Fibroblast of mammary gland (primary cell): ENCODE data around the gene AFF3.
"Not testable (repeated sequence)": the region's sequence is repeated elsewhere in the genome, so short reads cannot be mapped to it uniquely, and the experiment has no call there.

Experiments used
- DNase-seq: peaks from one replicate; pipeline ENCODE4 v3.0.0-alpha.2; 2010; ENCODE audit warnings: low read depth
- H3K4me3 ChIP-seq: 2 replicates; pipeline ENCODE4 v1.5.1; 2011; ENCODE audit warnings: low read depth, mild to moderate bottlenecking, low read length, moderate library complexity; ENCODE audit not compliant: control insufficient read depth
- TF ChIP-seq, protein P1 (sequence below): conservative IDR thresholded peaks from 2 replicates; pipeline ENCODE4 v1.5.1; 2011; ENCODE audit warnings: low read depth, low read length, inconsistent platforms; ENCODE audit not compliant: control insufficient read depth, insufficient read depth

AFF3 gene

GRCh38 chr2:100176925-100177324 is 34.5 kb upstream of the AFF3 start:
- H3K4me3 ChIP-seq = no peak overlapping the region
- TF ChIP-seq, protein P1, sequence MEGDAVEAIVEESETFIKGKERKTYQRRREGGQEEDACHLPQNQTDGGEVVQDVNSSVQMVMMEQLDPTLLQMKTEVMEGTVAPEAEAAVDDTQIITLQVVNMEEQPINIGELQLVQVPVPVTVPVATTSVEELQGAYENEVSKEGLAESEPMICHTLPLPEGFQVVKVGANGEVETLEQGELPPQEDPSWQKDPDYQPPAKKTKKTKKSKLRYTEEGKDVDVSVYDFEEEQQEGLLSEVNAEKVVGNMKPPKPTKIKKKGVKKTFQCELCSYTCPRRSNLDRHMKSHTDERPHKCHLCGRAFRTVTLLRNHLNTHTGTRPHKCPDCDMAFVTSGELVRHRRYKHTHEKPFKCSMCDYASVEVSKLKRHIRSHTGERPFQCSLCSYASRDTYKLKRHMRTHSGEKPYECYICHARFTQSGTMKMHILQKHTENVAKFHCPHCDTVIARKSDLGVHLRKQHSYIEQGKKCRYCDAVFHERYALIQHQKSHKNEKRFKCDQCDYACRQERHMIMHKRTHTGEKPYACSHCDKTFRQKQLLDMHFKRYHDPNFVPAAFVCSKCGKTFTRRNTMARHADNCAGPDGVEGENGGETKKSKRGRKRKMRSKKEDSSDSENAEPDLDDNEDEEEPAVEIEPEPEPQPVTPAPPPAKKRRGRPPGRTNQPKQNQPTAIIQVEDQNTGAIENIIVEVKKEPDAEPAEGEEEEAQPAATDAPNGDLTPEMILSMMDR = no peak
- no peak for DNase-seq

DNA sequence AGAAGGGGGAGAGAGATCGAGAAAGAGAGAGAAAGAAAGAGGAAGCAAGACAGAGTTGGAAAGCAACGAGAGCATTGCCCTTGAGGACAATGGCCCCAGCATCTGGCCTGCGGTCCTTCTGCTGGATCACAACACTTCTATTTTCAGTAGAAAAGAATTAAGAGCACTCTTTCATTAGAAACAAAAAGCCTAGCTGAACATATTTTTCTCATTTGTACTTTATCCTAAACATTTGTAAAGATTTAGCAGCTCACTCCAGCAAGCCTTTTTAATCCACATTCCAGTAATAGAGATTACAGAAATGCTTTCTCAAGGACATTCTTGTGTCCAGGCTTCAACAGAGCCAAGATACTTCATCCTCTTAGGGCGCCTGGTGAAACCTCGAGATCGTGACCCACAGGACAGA is 31.6 kb upstream of the AFF3 start:
- TF ChIP-seq, protein P1 = no peak
- DNase-seq = no peak
- H3K4me3 ChIP-seq = no peak overlapping the region

DNA sequence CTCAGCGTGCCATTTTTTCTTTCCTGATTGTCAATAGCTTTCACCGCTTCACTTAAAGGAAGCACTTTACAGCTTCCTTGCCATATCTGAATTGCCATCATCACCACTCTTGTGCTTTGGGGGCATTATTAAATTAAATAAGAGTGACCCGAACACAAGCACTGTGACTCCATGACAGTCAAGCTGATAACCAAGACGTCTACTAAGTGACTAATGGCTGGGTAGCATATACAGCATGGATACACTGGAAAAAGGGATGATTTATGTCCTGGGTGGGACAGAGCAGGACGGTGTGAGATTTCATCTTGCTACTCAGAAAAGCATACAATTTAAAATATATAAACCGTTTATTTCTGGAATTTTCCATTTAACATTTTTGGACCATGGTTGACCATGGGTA is 24.3 kb upstream of the AFF3 start:
- TF ChIP-seq, protein P1 = no peak
- DNase-seq = no peak
- H3K4me3 ChIP-seq = no peak overlapping the region

DNA sequence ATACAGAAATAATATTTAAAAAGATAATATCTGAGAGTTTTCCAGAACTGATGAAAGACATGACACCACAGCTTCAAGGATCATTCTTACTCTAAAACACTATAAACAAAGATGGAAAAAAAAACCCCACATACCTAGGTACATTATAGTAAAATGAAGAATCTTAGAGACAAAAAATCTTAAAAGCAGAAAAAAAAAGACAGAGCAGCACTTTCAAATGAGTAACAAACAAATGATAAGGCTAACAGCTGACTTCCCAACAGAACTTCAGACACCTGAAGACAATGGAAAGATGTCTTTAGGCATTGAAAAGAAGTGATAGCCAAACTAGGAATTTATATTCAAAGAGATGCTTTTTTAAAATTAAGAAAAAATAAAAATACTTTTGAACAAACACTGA is 21.2 kb upstream of the AFF3 start:
- TF ChIP-seq, protein P1 = no peak
- H3K4me3 ChIP-seq = no peak overlapping the region
- DNase-seq = no peak

DNA sequence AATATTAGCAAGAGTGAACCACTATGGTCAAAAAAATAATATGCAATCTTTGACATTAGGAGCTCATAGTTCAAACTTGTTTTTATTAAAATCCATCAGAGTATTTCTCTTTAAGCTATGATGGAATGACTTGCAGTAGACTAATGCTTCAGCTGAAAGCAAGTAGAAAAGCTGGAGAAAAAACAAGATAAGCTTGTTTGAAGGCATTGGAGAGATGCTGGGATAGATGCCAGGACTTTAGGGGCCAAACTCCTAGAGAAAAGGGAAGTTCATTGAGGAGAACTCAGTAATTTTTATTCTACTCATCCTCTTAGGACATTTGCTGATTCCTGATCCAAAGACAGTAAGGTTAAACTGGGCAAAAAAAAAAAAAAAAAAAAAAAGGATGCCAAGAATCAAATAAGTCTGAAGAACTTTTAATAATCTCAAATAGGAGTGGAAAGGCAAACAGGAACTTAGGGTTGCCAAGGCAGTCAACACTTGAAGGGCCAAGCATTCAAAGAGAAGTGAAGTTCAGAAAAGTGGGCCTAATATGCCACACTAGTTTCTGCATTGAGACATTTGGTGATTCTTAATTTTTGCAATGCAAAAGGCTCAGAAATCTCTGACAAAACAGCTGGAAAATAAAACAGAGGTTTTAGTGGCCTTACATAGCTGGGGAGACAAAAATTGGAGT is 19.7 kb upstream of the AFF3 start:
- no peak for DNase-seq
- TF ChIP-seq, protein P1 = no peak
- no peak overlapping the region for H3K4me3 ChIP-seq

- TF ChIP-seq, protein P1 = no peak
- no peak for DNase-seq
- no peak overlapping the region for H3K4me3 ChIP-seq
Measured at GRCh38 chr2:100160396-100160795, 18.0 kb upstream of the AFF3 start.

DNA sequence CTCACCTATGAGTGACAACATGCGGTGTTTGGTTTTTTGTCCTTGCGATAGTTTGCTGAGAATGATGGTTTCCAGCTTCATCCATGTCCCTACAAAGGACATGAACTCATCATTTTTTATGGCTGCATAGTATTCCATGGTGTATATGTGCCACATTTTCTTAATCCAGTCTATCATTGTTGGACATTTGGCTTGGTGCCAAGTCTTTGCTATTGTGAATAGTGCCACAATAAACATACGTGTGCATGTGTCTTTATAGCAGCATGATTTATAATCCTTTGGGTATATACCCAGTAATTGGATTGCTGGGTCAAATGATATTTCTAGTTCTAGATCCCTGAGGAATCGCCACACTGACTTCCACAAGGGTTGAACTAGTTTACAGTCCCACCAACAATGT is 9.4 kb upstream of the AFF3 start:
- H3K4me3 ChIP-seq, DNase-seq: not testable (repeated sequence)
